ENCODE results near the gene WDR45.

Gene WDR45

GRCh38 chrX:49106296-49106695 is 26.6 kb upstream of the WDR45 start:
- Histone ChIP-seq H3K27me3 (ENCODE audit: insufficient read depth, low read depth) (no peaks in the 10 kb centered on the region), H3K4me2 (no peak overlapping the region), H4K20me1 (ENCODE audit: insufficient read depth) (no peaks in the 10 kb centered on the region), H2AFZ (ENCODE audit: low read depth) (no peak overlapping the region), H3K4me1 (ENCODE audit: low read depth, poor library complexity, severe bottlenecking) (no peaks in the 10 kb centered on the region), H3K36me3 (ENCODE audit: insufficient read depth) (no peaks in the 10 kb centered on the region), H3K27ac (no peak overlapping the region), H3K79me2 (ENCODE audit: insufficient read depth, low read depth) (no peaks in the 10 kb centered on the region), H3K9ac (no peak overlapping the region), H3K4me3 (IDR thresholded peaks at IDR 0.05; ENCODE audit: insufficient read depth, low read depth, low read length) (no peak overlapping the region)
- TF ChIP-seq CTCF (conservative IDR thresholded peaks at IDR 0.05; ENCODE audit: low read depth, low read length) = no peak

- Histone ChIP-seq H3K79me2 (ENCODE audit: insufficient read depth, low read depth) (no peaks in the 10 kb centered on the region), H3K36me3 (ENCODE audit: insufficient read depth) (no peaks in the 10 kb centered on the region), H3K4me3 (IDR thresholded peaks at IDR 0.05; ENCODE audit: insufficient read depth, low read depth, low read length) (no peak overlapping the region), H3K4me1 (ENCODE audit: low read depth, poor library complexity, severe bottlenecking) (no peaks in the 10 kb centered on the region), H3K9ac (no peak overlapping the region), H3K27me3 (ENCODE audit: insufficient read depth, low read depth) (no peaks in the 10 kb centered on the region), H3K4me2 (no peak overlapping the region), H4K20me1 (ENCODE audit: insufficient read depth) (no peaks in the 10 kb centered on the region), H3K27ac (no peak overlapping the region), H2AFZ (ENCODE audit: low read depth) (no peak overlapping the region)
- no peak for TF ChIP-seq CTCF (conservative IDR thresholded peaks at IDR 0.05; ENCODE audit: low read depth, low read length)
These were observed 23.9 kb upstream of the WDR45 start for GRCh38 chrX:49103637-49104036.

- no peak for TF ChIP-seq CTCF (conservative IDR thresholded peaks at IDR 0.05; ENCODE audit: low read depth, low read length)
- no peaks in the 10 kb centered on the region for H4K20me1 ChIP-seq (ENCODE audit: insufficient read depth)
- H3K36me3 ChIP-seq (ENCODE audit: insufficient read depth) = no peaks in the 10 kb centered on the region
- H3K4me1 ChIP-seq (ENCODE audit: low read depth, poor library complexity, severe bottlenecking) = no peaks in the 10 kb centered on the region
- H2AFZ ChIP-seq (ENCODE audit: low read depth) = no peak overlapping the region
- no peak overlapping the region for H3K9ac ChIP-seq
- no peak overlapping the region for H3K4me3 ChIP-seq (IDR thresholded peaks at IDR 0.05; ENCODE audit: insufficient read depth, low read depth, low read length)
- no peaks in the 10 kb centered on the region for H3K79me2 ChIP-seq (ENCODE audit: insufficient read depth, low read depth)
- H3K4me2 ChIP-seq = no peak overlapping the region
- H3K27ac ChIP-seq = no peak overlapping the region
- H3K27me3 ChIP-seq (ENCODE audit: insufficient read depth, low read depth) = no peaks in the 10 kb centered on the region
These were observed 22.5 kb upstream of the WDR45 start for GRCh38 chrX:49102190-49102589.

GRCh38 chrX:49101629-49101984 is 21.9 kb upstream of the WDR45 start:
- TF ChIP-seq CTCF (conservative IDR thresholded peaks at IDR 0.05; ENCODE audit: low read depth, low read length) = no peak
- H3K4me3 ChIP-seq (IDR thresholded peaks at IDR 0.05; ENCODE audit: insufficient read depth, low read depth, low read length) = no peak overlapping the region
- H3K27ac ChIP-seq = peak overlapping the region; percentile 28; the same call in 1 of the 2 replicates
- H3K36me3 ChIP-seq (ENCODE audit: insufficient read depth) = no peaks in the 10 kb centered on the region
- H3K4me1 ChIP-seq (ENCODE audit: low read depth, poor library complexity, severe bottlenecking) = no peaks in the 10 kb centered on the region
- peak overlapping the region; percentile 71 for H2AFZ ChIP-seq (ENCODE audit: low read depth)
- H3K4me2 ChIP-seq = peak overlapping the region; percentile 57
- no peaks in the 10 kb centered on the region for H3K27me3 ChIP-seq (ENCODE audit: insufficient read depth, low read depth)
- peak overlapping the region; percentile 50; the same call in 1 of the 2 replicates for H3K9ac ChIP-seq
- no peaks in the 10 kb centered on the region for H4K20me1 ChIP-seq (ENCODE audit: insufficient read depth)
- no peaks in the 10 kb centered on the region for H3K79me2 ChIP-seq (ENCODE audit: insufficient read depth, low read depth)
